HG03575 (cell line): ENCODE results near the gene MUC5B.
"Not testable (repeated sequence)": the region's sequence is repeated elsewhere in the genome, so short reads cannot be mapped to it uniquely, and the experiment has no call there.

Source experiments
- ATAC-seq: cut with Tn5 transposase; IDR thresholded peaks from one replicate; pipeline ENCODE4 v1.9.1; 2021; ENCODE audit not compliant: unreplicated experiment, insufficient number of reproducible peaks, low FRiP score; ENCODE audit errors: extremely low read depth

Gene MUC5B

DNA sequence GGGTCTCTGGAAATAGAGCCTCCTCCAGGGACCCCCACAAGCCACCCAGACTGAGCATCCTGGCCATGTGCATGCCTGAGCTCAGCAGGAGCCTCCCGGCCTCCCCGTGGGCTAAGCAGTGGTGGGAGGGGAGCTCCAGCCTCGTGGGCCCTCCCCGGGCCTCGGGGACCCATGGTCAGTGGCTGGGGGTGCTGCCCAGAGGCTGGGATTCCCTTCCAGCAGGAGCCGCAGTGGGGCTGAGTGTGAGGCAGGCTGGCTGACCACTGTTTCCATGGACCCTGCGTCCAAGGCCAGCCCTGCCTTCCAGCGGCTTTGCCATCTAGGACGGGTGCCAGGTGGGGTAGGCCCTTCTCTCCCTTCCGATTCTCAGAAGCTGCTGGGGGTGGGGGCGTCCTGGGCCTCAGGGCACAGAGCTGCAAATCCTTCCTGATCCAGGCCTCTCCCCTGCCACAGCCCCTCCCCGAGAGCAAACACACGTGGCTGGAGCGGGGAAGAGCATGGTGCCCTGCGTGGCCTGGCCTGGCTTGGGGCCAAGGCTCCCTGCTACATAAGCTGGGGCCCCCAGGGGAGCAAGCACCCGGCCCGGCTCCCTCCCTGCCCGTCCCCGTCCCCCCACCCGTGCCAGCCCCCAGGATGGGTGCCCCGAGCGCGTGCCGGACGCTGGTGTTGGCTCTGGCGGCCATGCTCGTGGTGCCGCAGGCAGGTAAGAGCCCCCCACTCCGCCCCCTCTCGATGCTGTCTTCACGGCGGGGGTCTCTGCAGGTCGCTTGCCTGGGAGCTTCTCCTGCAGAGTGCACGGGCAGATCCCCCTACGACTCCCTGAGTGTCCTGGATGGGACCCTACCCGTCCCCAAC, at the start of gene MUC5B:
TSS of gene MUC5B (plus strand) at position 576 of the 855 bp plus-strand sequence. CDS start at position 634, 58 bp downstream.
- no peak for ATAC-seq

DNA sequence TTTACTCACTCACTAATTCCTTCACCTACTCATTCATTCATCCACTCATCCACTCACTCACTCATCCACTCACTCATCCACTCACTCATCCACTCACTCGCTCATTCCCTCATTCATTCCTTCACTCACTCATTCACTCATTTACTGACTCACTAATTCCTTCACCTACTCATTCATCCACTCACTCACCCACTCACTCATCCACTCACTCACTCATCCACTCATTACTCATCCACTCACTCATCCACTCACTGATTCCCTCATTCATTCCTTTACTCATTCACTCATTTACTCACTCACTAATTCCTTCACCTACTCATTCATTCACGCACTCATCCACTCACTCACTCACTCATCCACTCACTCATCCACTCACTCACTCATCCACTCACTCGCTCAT, 49.5 kb upstream of the MUC5B start:
- not testable (repeated sequence) for ATAC-seq

DNA sequence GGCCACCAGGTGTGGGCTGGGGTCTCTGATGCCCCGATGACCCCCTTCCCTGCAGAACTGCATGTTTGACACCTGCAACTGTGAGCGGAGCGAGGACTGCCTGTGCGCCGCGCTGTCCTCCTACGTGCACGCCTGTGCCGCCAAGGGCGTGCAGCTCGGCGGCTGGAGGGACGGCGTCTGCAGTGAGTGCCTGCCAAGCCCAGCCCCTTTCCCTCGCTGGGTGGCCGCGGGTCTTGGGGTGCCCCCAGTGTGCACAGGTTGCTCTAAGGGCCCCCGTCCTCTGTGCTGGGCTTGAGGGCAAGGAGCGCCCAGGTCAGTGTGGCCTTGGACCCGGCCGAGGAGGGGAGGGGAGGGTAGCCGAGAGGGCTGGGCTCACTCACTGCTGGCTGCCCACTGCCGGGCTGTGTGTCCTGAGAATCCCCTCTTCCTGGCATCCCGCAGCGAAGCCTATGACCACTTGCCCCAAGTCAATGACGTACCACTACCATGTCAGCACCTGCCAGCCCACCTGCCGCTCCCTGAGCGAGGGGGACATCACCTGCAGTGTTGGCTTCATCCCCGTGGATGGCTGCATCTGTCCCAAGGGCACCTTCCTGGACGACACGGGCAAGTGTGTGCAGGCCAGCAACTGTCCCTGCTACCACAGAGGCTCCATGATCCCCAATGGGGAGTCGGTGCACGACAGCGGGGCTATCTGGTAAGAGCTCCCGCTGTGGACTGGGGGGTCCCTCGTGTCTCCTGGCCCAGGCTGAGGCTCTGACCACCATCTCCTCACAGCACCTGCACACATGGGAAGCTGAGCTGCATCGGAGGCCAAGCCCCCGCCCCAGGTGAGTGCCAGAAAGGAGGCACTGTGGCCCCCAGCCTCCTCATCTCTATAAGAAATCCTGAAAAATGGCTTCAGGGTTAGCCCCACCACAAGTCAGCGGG, 48.2 kb upstream of the MUC5B start:
- ATAC-seq: no peak

GRCh38 chr11:1175461-1176223, 47.2 kb upstream of the MUC5B start:
- no peak for ATAC-seq

DNA sequence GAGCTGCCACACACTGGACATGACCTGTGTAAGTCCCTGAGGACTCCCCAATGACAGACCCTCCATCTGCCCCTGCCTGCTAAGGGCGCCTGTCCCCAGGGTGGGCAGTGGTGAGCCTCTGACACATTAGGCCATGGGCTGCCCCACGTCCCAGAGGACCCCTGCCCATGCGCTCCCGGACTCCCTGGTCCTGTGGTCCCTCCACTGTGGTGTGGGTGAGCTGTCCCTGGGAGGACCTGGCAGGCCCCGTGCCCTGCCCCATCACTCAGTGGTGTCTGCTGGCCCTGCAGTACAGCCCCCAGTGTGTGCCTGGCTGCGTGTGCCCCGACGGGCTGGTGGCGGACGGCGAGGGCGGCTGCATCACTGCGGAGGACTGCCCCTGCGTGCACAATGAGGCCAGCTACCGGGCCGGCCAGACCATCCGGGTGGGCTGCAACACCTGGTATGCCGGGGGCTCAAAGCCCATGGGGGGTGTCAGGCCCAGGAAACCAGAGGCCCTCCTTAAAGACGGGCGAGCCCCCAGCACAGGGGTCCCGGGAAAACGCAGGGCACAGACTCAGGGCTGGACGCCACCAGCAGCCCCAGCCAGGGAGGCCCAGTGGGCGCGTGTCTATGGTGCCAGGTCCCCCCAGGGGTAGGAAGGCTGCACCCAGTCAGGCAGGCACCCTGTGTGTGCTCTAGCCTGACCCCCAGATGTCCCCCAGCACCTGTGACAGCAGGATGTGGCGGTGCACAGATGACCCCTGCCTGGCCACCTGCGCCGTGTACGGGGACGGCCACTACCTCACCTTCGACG, 46.4 kb upstream of the MUC5B start:
- ATAC-seq: no peak

- ATAC-seq: no peak
Measured at GRCh38 chr11:1177020-1177770, 45.7 kb upstream of the MUC5B start.

GRCh38 chr11:1177771-1178090, 45.1 kb upstream of the MUC5B start:
- ATAC-seq: no peak

DNA sequence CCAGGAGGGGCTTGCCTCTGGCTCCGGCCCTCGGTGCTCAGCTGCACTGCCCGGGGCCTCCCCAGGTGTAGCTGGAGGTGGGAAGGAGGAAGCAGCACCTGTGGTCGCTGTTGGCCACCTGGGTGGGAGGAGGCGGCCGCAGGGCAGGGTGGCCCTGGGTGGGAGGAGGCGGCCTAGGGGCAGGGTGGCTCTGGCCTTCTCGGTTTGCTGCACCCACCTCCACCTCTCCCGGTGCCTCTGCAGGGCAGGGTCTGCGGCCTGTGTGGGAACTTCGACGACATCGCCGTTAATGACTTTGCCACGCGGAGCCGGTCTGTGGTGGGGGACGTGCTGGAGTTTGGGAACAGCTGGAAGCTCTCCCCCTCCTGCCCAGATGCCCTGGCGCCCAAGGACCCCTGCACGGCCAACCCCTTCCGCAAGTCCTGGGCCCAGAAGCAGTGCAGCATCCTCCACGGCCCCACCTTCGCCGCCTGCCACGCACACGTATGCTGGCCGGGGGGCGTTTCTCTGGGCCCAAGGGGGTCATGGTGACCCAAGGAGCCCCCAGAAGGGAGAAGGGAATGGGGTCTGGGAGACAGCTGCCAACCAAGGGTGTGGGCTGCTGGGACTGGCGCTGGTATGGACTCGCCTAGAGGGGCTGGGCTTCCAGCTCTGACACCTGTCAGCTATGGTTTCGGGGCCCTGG, 44.5 kb upstream of the MUC5B start:
- ATAC-seq: no peak

DNA sequence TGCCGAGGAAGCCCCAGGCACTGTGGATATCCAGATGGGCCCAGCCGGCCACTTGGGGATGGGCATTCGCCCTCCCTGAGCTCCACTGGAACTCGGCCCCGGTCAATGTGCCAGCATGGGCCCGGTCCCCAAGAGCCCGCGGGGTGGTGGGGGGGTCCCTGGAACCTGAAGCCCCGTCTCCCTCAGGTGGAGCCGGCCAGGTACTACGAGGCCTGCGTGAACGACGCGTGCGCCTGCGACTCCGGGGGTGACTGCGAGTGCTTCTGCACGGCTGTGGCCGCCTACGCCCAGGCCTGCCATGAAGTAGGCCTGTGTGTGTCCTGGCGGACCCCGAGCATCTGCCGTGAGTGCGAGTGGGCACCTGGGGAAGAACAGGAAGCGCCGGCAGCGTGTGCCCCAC, 44.0 kb upstream of the MUC5B start:
- ATAC-seq: no peak

- no peak for ATAC-seq
Measured at GRCh38 chr11:1179641-1180040, 43.2 kb upstream of the MUC5B start.

GRCh38 chr11:1180171-1180570, 42.7 kb upstream of the MUC5B start:
- ATAC-seq: no peak

- ATAC-seq: no peak
Measured at GRCh38 chr11:1180947-1181391, 41.9 kb upstream of the MUC5B start.

GRCh38 chr11:1181420-1181819, 41.4 kb upstream of the MUC5B start:
- ATAC-seq: no peak

- no peak for ATAC-seq
Measured at GRCh38 chr11:1181853-1182535, 40.9 kb upstream of the MUC5B start.

DNA sequence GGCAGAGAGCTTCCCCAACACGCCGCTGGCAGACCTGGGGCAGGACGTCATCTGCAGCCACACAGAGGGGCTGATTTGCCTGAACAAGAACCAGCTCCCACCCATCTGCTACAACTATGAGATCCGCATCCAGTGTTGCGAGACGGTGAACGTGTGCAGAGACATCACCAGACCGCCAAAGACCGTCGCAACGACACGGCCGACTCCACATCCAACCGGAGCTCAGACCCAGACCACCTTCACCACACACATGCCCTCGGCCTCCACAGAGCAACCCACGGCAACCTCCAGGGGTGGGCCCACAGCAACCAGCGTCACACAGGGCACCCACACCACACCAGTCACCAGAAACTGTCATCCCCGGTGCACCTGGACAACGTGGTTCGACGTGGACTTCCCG, 38.7 kb upstream of the MUC5B start:
- ATAC-seq: not testable (repeated sequence)

DNA sequence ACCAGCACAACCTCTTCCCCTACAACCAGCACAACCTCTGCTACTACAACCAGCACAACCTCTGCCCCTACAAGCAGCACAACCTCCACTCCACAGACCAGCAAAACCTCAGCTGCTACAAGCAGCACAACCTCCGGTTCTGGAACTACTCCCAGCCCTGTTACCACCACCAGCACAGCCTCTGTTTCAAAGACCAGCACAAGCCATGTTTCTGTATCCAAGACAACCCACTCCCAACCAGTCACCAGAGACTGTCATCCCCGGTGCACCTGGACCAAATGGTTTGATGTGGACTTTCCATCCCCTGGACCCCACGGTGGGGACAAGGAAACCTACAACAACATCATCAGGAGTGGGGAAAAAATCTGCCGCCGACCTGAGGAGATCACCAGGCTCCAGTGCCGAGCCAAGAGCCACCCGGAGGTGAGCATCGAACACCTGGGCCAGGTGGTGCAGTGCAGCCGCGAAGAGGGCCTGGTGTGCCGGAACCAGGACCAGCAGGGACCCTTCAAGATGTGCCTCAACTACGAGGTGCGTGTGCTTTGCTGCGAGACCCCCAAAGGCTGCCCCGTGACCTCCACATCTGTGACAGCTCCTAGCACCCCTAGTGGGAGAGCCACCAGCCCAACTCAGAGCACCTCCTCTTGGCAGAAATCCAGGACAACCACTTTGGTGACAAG, 34.3 kb upstream of the MUC5B start:
- ATAC-seq: not testable (repeated sequence)
